GM19240 (cell line): ENCODE results near the gene NCOA1.

Experiments
- DNase-seq: peaks from one replicate; pipeline ENCODE4 v3.0.0; 2011; ENCODE audit warnings: low spot score; ENCODE audit not compliant: insufficient read length

NCOA1 gene

DNA sequence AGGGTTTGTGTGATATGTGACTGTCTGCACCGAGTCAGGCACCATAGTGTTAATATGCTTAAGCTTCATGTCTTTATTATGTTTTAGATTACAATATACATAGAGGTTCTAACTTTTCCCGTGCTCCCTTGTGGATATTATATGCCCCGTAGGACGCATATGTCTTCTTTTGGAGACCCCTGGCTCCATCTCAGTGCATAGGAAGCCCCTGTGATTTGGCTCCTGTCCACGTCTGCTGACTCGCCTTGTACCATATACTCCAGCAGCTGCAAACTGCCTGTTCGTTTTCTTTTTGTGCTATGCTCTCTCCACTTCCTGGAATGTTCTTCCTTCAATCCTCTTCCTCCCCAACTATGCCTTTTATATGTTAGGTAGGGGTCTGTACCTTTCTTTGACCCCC, 191.2 kb downstream of the NCOA1 start:
- no peak for DNase-seq

- DNase-seq: no peak
Measured at GRCh38 chr2:24683408-24683807, 192.4 kb downstream of the NCOA1 start.

DNA sequence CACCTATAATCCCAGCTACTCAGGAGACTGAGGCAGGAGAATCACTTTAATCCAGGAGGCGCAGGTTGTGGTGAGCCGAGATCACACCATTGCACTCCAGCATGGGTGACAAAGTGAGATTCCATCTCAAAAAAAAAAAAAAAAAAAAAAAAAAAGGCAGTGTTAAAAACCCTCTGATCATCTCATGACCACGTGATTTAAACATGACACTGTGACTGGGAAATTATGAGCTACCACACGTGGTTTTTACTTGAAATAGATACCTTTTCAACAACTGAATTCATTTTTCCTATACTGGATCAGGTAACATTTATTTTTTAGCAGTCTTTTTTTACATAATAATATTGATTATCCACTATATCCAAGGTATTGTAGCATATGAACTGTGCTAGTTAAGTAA, 199.5 kb downstream of the NCOA1 start:
- no peak for DNase-seq

GRCh38 chr2:24691806-24692205, 200.8 kb downstream of the NCOA1 start:
- DNase-seq: no peak

- no peak for DNase-seq
Measured at GRCh38 chr2:24697792-24698191, 206.7 kb downstream of the NCOA1 start.

GRCh38 chr2:24702800-24703199, 211.7 kb downstream of the NCOA1 start:
- DNase-seq: no peak

- no peak for DNase-seq
Measured at GRCh38 chr2:24704692-24705091, 213.6 kb downstream of the NCOA1 start.

- DNase-seq: no peak
Measured at GRCh38 chr2:24707143-24707542, 216.1 kb downstream of the NCOA1 start.

DNA sequence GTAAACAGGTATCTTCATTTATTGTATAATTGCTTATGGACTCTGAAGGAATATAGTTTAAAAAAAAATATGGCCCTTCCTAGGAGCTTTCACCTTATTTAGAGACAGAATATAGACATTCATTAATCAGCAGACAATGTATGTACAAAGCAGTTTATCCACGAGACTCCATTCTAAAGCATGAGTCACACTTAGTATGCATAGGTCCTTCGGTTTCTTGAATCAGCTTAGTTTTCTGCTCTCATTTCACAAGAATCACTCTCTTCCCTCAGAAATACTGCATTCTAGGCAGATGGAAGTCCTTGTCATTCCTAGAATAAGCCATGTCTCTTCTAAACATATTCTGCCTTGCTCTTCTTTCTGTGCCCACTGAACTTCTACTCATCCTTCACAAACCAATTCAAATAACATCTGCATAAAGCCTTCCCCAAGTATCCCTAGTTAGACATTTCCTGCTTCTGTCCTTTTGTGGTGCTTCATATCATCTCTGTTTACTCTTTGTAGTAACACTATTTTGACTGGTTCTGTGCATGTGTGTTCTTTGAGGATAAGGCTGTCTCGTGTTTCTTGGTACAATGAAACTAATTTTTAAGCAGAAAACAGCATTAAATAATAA, 217.6 kb downstream of the NCOA1 start:
- no peak for DNase-seq

DNA sequence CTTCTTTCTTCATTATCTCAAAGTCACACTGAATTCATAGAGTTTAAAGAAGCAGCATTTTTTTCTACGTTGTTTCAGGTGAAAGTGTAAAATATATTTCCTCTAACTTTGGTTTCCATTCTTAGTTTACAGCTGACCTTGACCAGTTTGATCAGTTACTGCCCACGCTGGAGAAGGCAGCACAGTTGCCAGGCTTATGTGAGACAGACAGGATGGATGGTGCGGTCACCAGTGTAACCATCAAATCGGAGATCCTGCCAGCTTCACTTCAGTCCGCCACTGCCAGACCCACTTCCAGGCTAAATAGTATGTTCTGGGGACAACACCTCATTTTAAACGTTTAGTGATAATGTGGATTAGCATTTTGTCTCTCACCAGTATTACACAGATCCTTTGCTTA, 219.8 kb downstream of the NCOA1 start:
- DNase-seq: no peak

DNA sequence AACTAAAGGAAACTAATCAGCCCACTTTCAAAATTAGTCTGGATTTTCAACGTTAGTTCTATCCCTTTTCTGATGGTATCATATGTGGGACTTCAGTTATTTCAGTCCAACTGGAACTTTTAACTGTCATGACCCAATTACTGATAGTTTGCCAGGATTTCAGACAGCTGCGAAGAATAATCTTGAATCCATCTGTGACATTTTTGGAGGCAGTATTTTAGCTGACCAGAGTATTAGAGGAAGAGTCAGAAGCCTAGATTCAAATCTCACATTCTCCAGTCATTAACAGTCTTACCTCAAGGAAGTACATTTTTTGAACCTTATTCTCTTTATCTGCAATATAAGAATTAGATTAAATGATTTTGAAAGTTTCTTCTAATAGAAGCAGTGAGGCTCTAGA, 220.8 kb downstream of the NCOA1 start:
- DNase-seq: no peak

DNA sequence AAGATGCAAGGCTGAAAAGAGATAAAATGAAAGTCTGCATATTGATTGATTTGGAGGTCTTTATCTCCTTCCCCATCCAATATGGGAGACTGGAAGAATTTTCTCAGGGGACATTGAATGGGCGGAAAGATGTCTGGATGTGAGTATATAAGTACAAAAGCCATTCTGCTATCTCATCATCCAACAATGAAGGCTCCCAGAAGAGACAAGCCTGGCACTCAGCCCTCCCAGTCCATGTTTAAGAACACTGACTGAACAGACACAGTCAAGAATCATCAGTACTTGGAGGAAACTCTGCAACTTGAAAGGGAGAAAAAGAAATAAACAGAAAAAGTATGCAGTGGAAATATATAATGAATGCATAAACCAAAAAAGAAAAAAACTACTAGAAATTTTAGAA, 221.2 kb downstream of the NCOA1 start:
- no peak for DNase-seq

- DNase-seq: no peak
Measured at GRCh38 chr2:24717263-24717951, 226.4 kb downstream of the NCOA1 start.

GRCh38 chr2:24720310-24720709, 229.3 kb downstream of the NCOA1 start:
- DNase-seq: no peak

- no peak for DNase-seq
Measured at GRCh38 chr2:24721470-24721869, 230.4 kb downstream of the NCOA1 start.

- DNase-seq: no peak
Measured at GRCh38 chr2:24722141-24722790, 231.2 kb downstream of the NCOA1 start.

- no peak for DNase-seq
Measured at GRCh38 chr2:24723191-24723590, 232.1 kb downstream of the NCOA1 start.

DNA sequence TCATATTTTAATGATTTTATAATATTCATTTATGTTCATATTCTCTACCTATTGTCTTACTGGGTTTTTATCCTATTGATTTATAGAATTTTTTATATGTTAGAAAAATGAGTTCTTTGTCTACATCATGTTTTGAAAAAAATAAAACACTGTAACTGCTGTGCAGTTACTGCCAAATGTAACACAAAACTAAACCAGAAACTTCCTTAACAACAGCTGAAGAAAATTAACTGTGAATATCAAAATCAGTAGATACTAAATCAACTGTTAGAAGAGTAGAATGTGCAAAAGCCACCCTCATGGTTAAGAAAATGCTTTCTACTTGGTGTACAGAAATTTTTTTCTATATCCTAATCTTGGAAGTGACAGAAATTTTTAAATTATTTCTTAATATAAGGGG, 232.6 kb downstream of the NCOA1 start:
- DNase-seq: no peak

DNA sequence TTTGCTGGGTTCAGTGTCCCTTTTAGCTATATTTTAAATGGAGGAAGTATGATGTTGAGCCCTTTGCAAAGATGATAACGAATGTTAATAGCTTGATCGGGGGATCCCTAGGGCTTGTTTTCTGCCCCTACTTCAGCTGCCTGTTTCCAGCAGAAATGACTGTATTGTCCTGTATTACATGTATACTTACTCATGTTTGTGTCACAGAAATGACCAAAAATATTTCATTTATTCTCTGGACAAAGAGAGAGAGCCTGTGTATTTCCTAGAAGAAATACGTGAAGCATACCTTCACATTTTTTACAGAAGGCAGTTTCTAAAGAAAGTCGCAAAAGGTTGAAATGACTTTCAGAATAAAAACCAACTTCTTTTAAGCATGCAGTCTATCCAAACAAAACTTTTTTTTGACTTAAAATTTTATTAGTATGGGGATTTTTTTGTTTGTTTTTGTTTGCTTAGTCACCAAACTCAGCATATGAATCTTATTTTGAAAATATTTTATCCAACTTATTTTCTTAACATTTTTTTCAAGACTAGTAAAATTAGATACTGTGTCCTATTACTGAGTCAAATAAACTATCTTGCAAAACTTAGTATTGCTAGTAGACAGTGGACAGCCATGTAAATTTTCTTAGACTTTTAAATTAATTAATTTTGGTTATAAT, 233.2 kb downstream of the NCOA1 start:
- no peak for DNase-seq

DNA sequence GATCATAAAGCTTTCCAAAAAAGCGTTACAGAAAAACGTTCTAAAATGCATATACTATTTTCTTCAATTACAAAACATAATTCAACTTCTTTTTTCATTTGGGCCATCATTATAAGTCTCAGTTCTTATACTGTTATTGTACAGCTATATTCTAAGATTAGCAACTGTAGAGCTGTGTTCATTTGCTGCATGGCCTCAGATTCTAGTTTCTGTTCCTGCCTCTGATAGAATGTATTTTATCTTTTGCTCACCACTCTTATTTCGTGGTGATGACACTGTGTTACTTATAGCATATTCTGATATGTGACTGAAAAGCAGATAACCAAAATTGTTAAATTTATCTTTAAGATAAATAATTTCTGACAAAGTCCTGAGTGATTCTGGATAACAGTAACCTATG, 234.9 kb downstream of the NCOA1 start:
- no peak for DNase-seq

- no peak for DNase-seq
Measured at GRCh38 chr2:24730481-24730880, 239.4 kb downstream of the NCOA1 start.

- DNase-seq: no peak
Measured at GRCh38 chr2:24731040-24731439, 240.0 kb downstream of the NCOA1 start.
